ENCODE results near the gene TBL1XR1.
"Not testable (repeated sequence)": the region's sequence is repeated elsewhere in the genome, so short reads cannot be mapped to it uniquely, and the experiment has no call there.

TBL1XR1 gene

GRCh38 chr3:177146646-177147045 is 50.6 kb downstream of the TBL1XR1 start:
- H3K4me3 ChIP-seq (ENCODE audit: low read depth, low read length): no peak overlapping the region
- in situ Hi-C loops (cut with HindIII; ENCODE audit: low sequenced_read_pairs): no loop called here
- TF ChIP-seq, protein P1, sequence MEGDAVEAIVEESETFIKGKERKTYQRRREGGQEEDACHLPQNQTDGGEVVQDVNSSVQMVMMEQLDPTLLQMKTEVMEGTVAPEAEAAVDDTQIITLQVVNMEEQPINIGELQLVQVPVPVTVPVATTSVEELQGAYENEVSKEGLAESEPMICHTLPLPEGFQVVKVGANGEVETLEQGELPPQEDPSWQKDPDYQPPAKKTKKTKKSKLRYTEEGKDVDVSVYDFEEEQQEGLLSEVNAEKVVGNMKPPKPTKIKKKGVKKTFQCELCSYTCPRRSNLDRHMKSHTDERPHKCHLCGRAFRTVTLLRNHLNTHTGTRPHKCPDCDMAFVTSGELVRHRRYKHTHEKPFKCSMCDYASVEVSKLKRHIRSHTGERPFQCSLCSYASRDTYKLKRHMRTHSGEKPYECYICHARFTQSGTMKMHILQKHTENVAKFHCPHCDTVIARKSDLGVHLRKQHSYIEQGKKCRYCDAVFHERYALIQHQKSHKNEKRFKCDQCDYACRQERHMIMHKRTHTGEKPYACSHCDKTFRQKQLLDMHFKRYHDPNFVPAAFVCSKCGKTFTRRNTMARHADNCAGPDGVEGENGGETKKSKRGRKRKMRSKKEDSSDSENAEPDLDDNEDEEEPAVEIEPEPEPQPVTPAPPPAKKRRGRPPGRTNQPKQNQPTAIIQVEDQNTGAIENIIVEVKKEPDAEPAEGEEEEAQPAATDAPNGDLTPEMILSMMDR (IDR thresholded peaks at IDR 0.05; ENCODE audit: low read depth, low read length, missing control alignments): no peak
- DNase-seq (ENCODE audit: low read depth): no peak

- in situ Hi-C loops (cut with HindIII; ENCODE audit: low sequenced_read_pairs): no loop called here
- TF ChIP-seq, protein P1 (IDR thresholded peaks at IDR 0.05; ENCODE audit: low read depth, low read length, missing control alignments): no peak
- H3K4me3 ChIP-seq (ENCODE audit: low read depth, low read length): no peak overlapping the region
- DNase-seq (ENCODE audit: low read depth): no peak
Measured at GRCh38 chr3:177145954-177146353, 51.3 kb downstream of the TBL1XR1 start.

DNA sequence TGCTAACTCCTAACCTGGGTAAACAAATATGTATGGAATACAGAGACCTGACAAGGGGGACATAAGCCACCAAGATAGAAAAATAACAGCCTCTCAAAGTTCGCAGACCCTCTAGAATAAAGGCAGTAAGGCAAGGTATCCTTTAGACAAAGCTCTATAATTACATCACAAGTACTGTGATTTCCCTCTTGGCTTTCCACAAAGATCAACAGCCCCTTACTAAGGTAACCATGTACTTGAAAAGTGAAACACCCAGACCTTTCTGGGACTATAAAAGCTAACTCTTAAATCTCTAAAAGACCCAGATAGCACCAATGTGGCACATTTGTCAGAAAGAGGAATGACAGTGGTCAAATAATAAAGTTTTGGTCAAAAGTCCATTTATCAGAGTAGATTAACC is 51.9 kb downstream of the TBL1XR1 start:
- in situ Hi-C loops (cut with HindIII; ENCODE audit: low sequenced_read_pairs): no loop called here
- TF ChIP-seq, protein P1 (IDR thresholded peaks at IDR 0.05; ENCODE audit: low read depth, low read length, missing control alignments): no peak
- DNase-seq (ENCODE audit: low read depth): no peak
- H3K4me3 ChIP-seq (ENCODE audit: low read depth, low read length): no peak overlapping the region

- TF ChIP-seq, protein P1 (IDR thresholded peaks at IDR 0.05; ENCODE audit: low read depth, low read length, missing control alignments): no peak
Measured at GRCh38 chr3:177144922-177145321, 52.4 kb downstream of the TBL1XR1 start.

GRCh38 chr3:177141899-177142646 is 55.2 kb downstream of the TBL1XR1 start:
- TF ChIP-seq, protein P1 (IDR thresholded peaks at IDR 0.05; ENCODE audit: low read depth, low read length, missing control alignments): no peak
- in situ Hi-C loops (cut with HindIII; ENCODE audit: low sequenced_read_pairs): no loop called here
- H3K4me3 ChIP-seq (ENCODE audit: low read depth, low read length): no peak overlapping the region
- DNase-seq (ENCODE audit: low read depth): no peak

More at GRCh38 chr3:177144922-177145321, 52.4 kb downstream of the TBL1XR1 start:
- no peak overlapping the region for H3K4me3 ChIP-seq (ENCODE audit: low read depth, low read length)
- no peak for DNase-seq (ENCODE audit: low read depth)
- in situ Hi-C loops (cut with HindIII; ENCODE audit: low sequenced_read_pairs): no loop called here

DNA sequence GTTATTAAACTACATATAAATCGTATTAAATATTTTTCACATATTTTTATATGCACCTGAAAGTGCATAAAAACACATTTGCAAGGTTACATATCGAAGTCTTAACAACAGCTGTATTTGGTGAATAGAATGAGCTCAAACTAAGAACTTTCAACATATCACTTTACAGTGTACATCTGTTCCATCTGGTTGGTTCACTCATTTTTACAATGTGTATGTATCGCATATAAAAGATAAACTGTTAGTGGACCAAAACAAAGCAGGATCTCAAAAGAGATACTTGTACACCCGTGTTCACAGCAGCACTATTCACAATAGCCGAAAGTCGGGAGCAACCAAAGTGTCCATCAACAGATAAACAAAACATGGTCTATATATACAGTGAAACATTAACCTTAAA is 55.8 kb downstream of the TBL1XR1 start:
- no peak for DNase-seq (ENCODE audit: low read depth)
- in situ Hi-C loops (cut with HindIII; ENCODE audit: low sequenced_read_pairs): no loop called here
- H3K4me3 ChIP-seq (ENCODE audit: low read depth, low read length): no peak overlapping the region
- TF ChIP-seq, protein P1 (IDR thresholded peaks at IDR 0.05; ENCODE audit: low read depth, low read length, missing control alignments): no peak

- in situ Hi-C loops (cut with HindIII; ENCODE audit: low sequenced_read_pairs); DNase-seq (ENCODE audit: low read depth); H3K4me3 ChIP-seq (ENCODE audit: low read depth, low read length): not testable (repeated sequence)
Measured at GRCh38 chr3:177139220-177139619, 58.1 kb downstream of the TBL1XR1 start.
